Nucleus accumbens (tissue), 56 donors: Measurements from ENCODE around the gene NCAPG2.

Experiments used
- DNase-seq, 56 donors: peaks; one replicate each; lab custom pipeline; 2025; lab: John Stamatoyannopoulos, UW

The NCAPG2 gene

DNA sequence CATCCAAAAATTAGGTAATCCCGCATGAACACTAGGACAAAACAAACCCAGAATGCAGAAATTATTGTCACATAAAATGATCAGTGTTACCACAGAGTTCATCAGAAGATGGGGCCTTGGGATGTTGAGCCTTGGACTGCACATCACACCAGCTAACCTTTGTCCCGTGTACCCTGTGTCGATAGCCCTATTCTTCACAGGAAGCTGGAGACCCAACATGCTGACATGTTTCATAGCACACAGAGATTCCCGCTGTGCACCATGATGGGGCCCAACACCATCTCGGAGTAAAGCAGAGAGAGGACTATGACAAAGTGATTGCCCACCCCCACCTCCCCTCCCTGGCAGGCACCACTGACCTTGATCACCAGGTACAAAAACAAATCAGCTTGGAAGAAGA is 121.5 kb downstream of the NCAPG2 start:
- no peak for DNase-seq

DNA sequence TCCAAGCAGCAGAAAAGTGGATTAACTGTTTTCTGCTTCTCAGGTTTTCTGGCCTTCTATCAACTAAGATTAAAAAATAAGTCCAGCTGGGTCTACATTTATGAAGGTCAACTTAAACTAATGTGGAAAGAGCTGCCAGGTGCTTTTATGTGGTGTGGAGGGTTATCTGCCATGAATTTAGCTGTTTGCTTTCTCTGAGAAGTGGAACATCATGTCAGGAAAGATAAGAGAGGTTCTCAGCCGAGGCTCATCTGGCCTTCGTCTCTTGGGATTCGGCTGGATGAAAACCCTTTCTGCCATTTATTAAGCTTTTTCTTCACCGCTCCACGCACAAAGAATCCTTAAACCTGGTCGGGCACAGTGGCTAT is 122.5 kb downstream of the NCAPG2 start:
- no peak for DNase-seq

- DNase-seq = no peak
Measured at GRCh38 chr7:158581440-158582088, 123.0 kb downstream of the NCAPG2 start.
